Activated CD8-positive, alpha-beta T cell treated with anti-CD3 and anti-CD28 coated beads for 36 hours (primary cell): Measurements from ENCODE around the gene SMIM28. TPM values are rescaled to one million over a fixed set of nuclear protein-coding genes. Genes with fewer than 3 reads are reported as not detected.

Experiments used
- ATAC-seq: fragments of 200-7000 bp; cut with Tn5 transposase; one replicate; pipeline ENCODE4 v1.10.0; 2021; ENCODE audit warnings: mild to moderate bottlenecking, moderate library complexity
- CTCF ChIA-PET: fragments of 350-600 bp; sonication (Branson Sonifier 250); formaldehyde crosslinking; loops from one replicate; lab custom pipeline; 2021; ENCODE audit warnings: antibody characterized with exemption; lab: Charles Lee
- POLR2A ChIA-PET: fragments of 350-600 bp; sonication (Branson Sonifier 250); formaldehyde crosslinking; loops from one replicate; lab custom pipeline; 2021; ENCODE audit warnings: antibody characterized with exemption; lab: Charles Lee
- DNase-seq: peaks from one replicate; pipeline ENCODE4 v3.0.0-alpha.2; 2020
- H3K27ac Mint-ChIP-seq: one replicate; pipeline ENCODE4 v1.8.0; 2021; ENCODE audit warnings: mild to moderate bottlenecking, mixed read lengths
- H3K27me3 Mint-ChIP-seq: one replicate; pipeline ENCODE4 v1.8.0; 2021; ENCODE audit warnings: mixed read lengths
- H3K36me3 Mint-ChIP-seq: one replicate; pipeline ENCODE4 v1.8.0; 2021; ENCODE audit warnings: low read depth, mixed read lengths
- H3K4me1 Mint-ChIP-seq: one replicate; pipeline ENCODE4 v1.8.0; 2021; ENCODE audit warnings: low read depth, mixed read lengths
- H3K4me3 Mint-ChIP-seq: one replicate; pipeline ENCODE4 v1.8.0; 2021; ENCODE audit warnings: mild to moderate bottlenecking, moderate library complexity, mixed read lengths
- H3K9me3 Mint-ChIP-seq: one replicate; pipeline ENCODE4 v1.8.0; 2021; ENCODE audit warnings: mixed read lengths
- intact Hi-C: fragments of 100-400 bp; cut with micrococcal nuclease; formaldehyde crosslinking; loops from one replicate; pipeline ENCODE4 v1.10.0; 2022
- total RNA-seq, 2 experiments: library from RNA; stranded (reverse); gene quantifications; one replicate each; pipeline ENCODE4 v1.2.3, GENCODE V29; 2021
- TF ChIP-seq, protein P1 (sequence below): fragments of 200-600 bp; IDR thresholded peaks from one replicate; pipeline ENCODE4 v1.8.0; 2022; ENCODE audit warnings: antibody characterized with exemption, mild to moderate bottlenecking

Gene SMIM28
- total RNA-seq, 2 experiments from 2014 or later, result not detected

DNA sequence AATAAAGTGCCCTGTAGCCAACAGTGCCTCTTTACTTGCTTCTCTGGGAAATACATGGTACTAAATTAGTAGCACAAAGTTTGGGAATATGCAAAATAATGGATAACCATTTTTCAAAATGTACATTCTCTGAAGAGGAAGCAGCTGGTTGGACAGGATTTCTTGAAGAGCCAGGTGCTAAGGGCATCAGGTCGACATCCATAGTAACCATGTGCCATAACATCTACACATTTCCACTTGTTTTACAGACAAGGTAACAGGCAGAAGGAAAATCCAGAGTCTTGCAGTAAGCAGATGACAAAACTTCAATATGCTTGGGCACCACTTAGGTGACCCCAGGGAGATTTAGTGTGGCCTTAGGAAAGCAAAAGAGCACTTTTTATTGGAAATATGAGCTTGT, 36.5 kb upstream of the SMIM28 start:
- no peak for ATAC-seq
- POLR2A ChIA-PET, result interaction anchor here (0.8 kb wide), 1 partner anchor 414 kb away, joined by 3 read pairs; no protein-coding TSS in a partner anchor
- Mint-ChIP-seq H3K4me1 (no peaks in the 10 kb centered on the region), H3K27ac (no peak overlapping the region), H3K36me3 (no peaks in the 10 kb centered on the region), H3K27me3 (peaks cover 16% of the 10 kb centered on the region), H3K9me3 (no peaks in the 10 kb centered on the region), H3K4me3 (no peak overlapping the region)
- CTCF ChIA-PET, result no interaction called here
- intact Hi-C loops, result no loop called here
- TF ChIP-seq, protein P1, sequence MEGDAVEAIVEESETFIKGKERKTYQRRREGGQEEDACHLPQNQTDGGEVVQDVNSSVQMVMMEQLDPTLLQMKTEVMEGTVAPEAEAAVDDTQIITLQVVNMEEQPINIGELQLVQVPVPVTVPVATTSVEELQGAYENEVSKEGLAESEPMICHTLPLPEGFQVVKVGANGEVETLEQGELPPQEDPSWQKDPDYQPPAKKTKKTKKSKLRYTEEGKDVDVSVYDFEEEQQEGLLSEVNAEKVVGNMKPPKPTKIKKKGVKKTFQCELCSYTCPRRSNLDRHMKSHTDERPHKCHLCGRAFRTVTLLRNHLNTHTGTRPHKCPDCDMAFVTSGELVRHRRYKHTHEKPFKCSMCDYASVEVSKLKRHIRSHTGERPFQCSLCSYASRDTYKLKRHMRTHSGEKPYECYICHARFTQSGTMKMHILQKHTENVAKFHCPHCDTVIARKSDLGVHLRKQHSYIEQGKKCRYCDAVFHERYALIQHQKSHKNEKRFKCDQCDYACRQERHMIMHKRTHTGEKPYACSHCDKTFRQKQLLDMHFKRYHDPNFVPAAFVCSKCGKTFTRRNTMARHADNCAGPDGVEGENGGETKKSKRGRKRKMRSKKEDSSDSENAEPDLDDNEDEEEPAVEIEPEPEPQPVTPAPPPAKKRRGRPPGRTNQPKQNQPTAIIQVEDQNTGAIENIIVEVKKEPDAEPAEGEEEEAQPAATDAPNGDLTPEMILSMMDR, result no peak
- no peak for DNase-seq

DNA sequence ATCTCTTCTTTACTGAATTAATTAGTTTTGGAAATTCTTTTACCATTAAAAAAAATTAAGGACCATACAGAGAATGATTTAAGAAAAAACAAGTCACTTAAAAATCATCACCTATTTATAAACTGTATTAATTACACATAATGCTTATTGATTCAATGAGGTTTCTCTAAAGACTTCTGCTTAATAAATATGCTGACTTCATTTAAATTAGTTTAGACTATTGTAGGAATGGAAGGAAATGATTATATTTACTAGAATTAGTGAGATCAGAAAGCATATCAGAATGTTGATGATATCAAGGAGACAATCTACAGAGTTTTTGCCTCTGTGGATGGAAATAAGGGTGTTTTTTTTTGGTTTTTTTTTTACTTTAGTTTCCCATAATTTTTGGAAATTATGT, 34.6 kb upstream of the SMIM28 start:
- POLR2A ChIA-PET, result no interaction called here
- no peak overlapping the region for H3K4me3 Mint-ChIP-seq
- intact Hi-C loops, result no loop called here
- DNase-seq (no peak), ATAC-seq (no peak)
- CTCF ChIA-PET, result no interaction called here
- no peaks in the 10 kb centered on the region for H3K9me3 Mint-ChIP-seq
- H3K4me1 Mint-ChIP-seq, result no peaks in the 10 kb centered on the region
- H3K27ac Mint-ChIP-seq, result no peak overlapping the region
- H3K27me3 Mint-ChIP-seq, result peaks cover 13% of the 10 kb centered on the region
- TF ChIP-seq, protein P1, result no peak
- no peaks in the 10 kb centered on the region for H3K36me3 Mint-ChIP-seq

DNA sequence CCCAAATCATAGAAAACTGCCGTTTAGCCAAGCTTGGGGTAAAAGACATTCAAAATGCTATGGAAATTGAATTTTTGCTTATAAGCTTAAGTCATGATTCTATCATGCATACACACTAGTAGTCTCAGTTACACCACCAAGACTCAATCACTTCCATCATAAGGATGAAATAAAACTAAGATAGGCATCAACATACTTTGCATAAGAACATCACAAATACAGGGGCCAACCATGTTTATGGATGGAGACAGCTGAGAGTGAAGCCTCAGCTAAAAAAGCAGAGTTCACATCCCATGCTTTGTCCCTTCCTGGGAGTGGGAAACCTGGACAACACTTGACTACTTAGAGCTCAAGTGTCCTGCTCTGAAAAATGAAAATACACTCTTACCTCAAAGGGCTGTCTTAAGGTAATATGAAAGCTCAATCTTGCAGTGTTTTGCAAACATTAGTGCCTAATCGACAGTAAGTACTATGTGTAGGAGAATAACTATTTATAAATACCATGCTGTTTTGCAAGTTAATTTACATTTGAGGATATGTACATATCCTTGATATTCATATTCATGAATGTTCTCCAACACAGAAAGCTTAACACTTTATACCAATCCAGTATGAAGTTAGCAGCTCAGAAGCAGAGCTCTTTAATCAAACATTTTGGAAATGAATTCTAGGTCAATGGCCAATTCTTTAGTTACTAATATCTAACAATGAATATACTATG, 32.0 kb upstream of the SMIM28 start:
- TF ChIP-seq, protein P1, result no peak

DNA sequence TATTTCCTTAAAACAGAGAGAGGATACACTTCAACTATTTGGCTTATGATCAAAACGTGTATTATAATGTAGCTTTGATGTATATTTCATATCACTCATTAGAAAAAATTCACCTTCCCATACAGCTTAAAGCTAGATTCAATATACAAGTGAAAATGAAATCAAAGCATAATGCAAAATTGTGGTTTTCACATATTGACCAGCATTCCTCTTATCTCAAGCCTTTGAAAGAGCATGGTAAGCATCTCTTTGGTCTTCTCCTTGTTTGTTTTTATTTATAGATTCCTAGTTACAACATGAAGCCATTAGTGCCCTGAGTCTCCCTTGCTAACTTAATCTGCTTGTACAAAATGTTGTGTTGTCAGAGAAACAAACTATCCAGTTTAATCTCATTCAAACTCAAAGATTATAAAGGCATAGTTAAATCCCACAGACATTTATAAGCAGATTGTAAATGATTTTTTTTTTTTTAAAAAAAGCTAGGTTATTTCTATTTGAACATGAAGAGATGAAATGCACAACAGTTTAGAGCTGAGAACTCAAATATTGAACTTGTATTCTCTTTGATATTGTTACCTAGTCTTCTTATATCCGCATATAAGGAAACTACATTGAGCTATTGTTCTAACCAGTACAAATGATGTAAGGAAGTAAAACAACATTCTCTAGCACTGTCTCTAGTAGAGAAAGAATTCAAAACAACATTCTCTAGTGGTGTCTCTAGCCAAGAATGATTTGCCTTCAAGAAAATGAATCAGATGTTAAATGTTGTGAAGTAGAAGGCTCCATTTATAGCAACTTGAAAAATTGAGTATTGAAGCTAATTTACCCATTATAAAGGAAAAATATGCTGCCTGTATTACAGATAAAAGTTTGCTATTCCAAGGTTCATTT, 31.2 kb upstream of the SMIM28 start:
- Mint-ChIP-seq H3K9me3 (no peaks in the 10 kb centered on the region), H3K4me1 (no peaks in the 10 kb centered on the region), H3K4me3 (no peak overlapping the region), H3K27me3 (peaks cover 13% of the 10 kb centered on the region), H3K36me3 (no peaks in the 10 kb centered on the region), H3K27ac (no peak overlapping the region)
- intact Hi-C loops, result no loop called here
- ATAC-seq, result no peak
- TF ChIP-seq, protein P1, result no peak
- POLR2A ChIA-PET, result no interaction called here
- DNase-seq, result no peak
- CTCF ChIA-PET, result no interaction called here

More for the DNA sequence above, 32.0 kb upstream of the SMIM28 start:
- ATAC-seq, result no peak
- POLR2A ChIA-PET, result no interaction called here
- no peaks in the 10 kb centered on the region for H3K36me3 Mint-ChIP-seq
- DNase-seq, result no peak
- no peak overlapping the region for H3K4me3 Mint-ChIP-seq
- intact Hi-C loops, result no loop called here
- peaks cover 13% of the 10 kb centered on the region for H3K27me3 Mint-ChIP-seq
- CTCF ChIA-PET, result no interaction called here
- no peak overlapping the region for H3K27ac Mint-ChIP-seq
- H3K9me3 Mint-ChIP-seq, result no peaks in the 10 kb centered on the region
- no peaks in the 10 kb centered on the region for H3K4me1 Mint-ChIP-seq

DNA sequence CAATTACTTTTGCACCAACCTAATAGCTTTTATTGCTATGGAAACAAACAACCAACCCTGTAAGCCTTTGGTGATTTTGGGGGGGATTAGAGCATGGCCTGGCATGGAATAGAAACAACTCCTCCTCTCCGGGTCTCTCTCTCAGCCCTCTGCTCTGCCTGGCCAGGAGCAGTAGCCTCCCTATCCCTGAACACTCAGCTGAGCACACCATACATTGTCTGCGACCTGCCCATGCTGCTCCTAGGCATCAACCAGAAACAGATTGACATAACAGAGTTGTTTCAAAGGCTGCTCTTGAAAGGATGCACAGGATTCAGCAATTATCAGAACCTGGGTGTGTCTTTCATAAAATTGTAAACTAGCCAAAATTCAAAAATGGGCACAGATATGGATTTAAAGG, 29.8 kb upstream of the SMIM28 start:
- DNase-seq (no peak), ATAC-seq (no peak)
- H3K4me1 Mint-ChIP-seq, result no peaks in the 10 kb centered on the region
- intact Hi-C loops, result no loop called here
- TF ChIP-seq, protein P1, result no peak
- H3K27ac Mint-ChIP-seq, result no peak overlapping the region
- no peaks in the 10 kb centered on the region for H3K9me3 Mint-ChIP-seq
- H3K27me3 Mint-ChIP-seq, result peaks cover 14% of the 10 kb centered on the region
- POLR2A ChIA-PET, result no interaction called here
- no peak overlapping the region for H3K4me3 Mint-ChIP-seq
- no peaks in the 10 kb centered on the region for H3K36me3 Mint-ChIP-seq
- CTCF ChIA-PET, result no interaction called here
